T-helper 2 cell (primary cell): Measurements from ENCODE around the gene BOC.
A peak's percentile ranks its signal among the peaks of the same experiment; 100 is the strongest.

Experiments
- DNase-seq, 5 experiments: peaks; one replicate each; pipeline versions ENCODE4 v3.0.0 to v3.0.0-alpha.2; 2012 to 2022

Gene BOC

DNA sequence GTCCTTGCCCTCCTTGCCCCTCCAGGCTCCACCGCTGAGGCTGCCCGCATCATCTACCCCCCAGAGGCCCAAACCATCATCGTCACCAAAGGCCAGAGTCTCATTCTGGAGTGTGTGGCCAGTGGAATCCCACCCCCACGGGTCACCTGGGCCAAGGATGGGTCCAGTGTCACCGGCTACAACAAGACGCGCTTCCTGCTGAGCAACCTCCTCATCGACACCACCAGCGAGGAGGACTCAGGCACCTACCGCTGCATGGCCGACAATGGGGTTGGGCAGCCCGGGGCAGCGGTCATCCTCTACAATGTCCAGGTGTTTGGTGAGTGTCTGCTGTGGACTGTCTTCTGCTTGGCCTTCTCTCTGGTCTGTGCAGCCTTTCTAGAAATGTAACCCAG, 61.0 kb downstream of the BOC start:
- DNase-seq: no peak

- no peak for DNase-seq
Observed at GRCh38 chr3:113273011-113273410, 61.7 kb downstream of the BOC start.

- no peak for DNase-seq
Observed at GRCh38 chr3:113273604-113274378, 62.4 kb downstream of the BOC start.

- no peak for DNase-seq
Observed at GRCh38 chr3:113274425-113275257, 63.3 kb downstream of the BOC start.

GRCh38 chr3:113275258-113275556, 63.9 kb downstream of the BOC start:
- no peak for DNase-seq

- no peak for DNase-seq
Observed at GRCh38 chr3:113275583-113275928, 64.2 kb downstream of the BOC start.

- no peak for DNase-seq
Observed at GRCh38 chr3:113275929-113276750, 64.8 kb downstream of the BOC start.

- no peak for DNase-seq
Observed at GRCh38 chr3:113276751-113277080, 65.4 kb downstream of the BOC start.

DNA sequence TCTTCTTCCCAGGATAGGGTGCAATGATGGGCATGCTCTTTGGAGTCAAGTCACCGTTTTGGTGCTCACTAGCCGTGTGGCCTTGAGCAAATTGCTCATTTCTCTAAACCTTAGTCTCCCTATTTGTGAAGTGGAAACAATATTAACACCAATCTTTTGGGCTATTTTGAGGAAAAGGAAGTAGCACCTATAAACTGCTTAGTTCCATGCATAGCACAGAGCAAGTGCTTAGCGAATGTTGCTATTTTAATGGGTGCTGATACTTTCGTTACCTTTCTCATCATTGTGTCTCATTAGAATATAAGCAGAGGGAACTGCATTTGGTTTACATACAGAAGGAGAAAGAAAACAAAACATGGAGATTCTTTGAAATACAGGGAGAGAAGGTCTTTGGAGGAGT, 66.1 kb downstream of the BOC start:
- DNase-seq: no peak

DNA sequence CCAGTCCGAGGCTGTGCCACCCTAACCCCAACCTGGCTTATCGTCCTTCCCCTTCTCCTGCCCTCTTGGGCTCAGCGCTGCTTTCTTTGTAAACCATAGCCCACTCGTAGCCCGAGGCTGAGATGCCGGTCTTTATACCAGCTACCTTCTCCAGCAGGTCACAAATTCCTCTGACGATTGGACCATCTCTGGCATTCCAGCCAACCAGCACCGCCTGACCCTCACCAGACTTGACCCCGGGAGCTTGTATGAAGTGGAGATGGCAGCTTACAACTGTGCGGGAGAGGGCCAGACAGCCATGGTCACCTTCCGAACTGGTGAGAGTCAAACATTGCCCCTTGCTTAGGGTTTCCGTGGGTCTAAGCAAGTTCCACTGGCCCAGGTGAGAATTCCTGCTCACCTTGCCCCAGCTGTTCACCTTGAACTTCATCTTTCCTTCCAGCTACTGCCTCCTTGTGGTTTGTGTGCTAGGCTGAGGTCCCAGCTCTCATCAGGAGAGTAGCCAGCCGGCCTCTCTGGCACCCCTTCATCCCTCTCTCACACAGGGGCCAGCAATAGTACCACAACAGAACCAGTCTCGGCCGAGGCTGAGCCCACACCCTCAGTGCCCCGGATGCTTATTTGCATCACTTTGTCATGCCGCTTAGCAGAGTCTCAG, 66.7 kb downstream of the BOC start:
- no peak for DNase-seq

DNA sequence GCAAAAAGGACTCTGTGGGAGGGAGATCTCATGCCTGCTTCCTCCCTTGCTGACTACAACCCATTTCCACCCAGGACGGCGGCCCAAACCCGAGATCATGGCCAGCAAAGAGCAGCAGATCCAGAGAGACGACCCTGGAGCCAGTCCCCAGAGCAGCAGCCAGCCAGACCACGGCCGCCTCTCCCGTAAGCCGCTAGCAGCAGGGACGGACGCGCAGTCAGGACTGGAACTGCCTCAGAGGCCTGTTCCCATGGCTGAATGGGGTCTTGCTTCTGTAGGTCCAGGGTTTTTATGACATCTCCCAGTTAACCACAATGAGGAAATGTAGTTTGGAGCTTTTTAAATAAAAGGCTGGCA, 67.2 kb downstream of the BOC start:
- DNase-seq: no peak

DNA sequence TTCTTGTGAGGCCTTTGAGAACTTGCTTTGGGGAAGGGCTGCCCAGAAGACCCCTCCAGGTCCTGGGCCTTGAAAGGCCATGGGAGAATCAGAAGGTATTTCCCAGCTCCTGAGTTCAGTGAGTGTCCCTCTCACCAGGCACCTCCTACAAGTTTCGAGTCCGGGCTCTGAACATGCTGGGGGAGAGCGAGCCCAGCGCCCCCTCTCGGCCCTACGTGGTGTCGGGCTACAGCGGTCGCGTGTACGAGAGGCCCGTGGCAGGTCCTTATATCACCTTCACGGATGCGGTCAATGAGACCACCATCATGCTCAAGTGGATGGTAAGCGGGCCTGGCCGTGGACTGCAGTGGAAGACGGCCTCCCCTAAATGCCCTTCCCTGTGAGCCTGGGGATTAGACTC, 68.3 kb downstream of the BOC start:
- no peak for DNase-seq

DNA sequence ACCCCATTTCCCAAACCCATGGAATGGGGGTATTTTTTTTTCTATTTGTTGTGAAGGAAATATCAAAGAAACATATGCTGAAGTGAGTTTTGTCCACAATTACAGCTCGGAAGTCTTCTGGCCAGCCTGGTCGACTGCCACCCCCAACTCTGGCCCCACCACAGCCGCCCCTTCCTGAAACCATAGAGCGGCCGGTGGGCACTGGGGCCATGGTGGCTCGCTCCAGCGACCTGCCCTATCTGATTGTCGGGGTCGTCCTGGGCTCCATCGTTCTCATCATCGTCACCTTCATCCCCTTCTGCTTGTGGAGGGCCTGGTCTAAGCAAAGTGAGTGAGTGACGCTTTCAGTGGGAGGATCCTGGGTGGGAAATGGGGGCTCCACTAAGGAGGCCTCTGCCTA, 71.9 kb downstream of the BOC start:
- DNase-seq: no peak

GRCh38 chr3:113284453-113285050, 73.2 kb downstream of the BOC start:
- no peak for DNase-seq

DNA sequence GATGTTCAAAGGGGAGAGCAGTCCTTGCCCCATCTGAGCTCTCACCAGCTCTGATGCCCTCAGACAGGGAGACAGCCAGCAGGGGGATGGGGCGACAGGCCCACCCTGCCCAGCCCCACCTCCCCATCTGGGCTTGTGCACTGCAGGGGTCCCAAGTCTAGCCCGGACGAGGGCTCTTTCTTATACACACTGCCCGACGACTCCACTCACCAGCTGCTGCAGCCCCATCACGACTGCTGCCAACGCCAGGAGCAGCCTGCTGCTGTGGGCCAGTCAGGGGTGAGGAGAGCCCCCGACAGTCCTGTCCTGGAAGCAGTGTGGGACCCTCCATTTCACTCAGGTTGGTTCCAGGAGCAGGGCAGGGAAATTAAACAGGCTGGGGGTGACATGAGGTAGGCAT, 73.9 kb downstream of the BOC start:
- no peak for DNase-seq

GRCh38 chr3:113285741-113286140, 74.4 kb downstream of the BOC start:
- no peak for DNase-seq

DNA sequence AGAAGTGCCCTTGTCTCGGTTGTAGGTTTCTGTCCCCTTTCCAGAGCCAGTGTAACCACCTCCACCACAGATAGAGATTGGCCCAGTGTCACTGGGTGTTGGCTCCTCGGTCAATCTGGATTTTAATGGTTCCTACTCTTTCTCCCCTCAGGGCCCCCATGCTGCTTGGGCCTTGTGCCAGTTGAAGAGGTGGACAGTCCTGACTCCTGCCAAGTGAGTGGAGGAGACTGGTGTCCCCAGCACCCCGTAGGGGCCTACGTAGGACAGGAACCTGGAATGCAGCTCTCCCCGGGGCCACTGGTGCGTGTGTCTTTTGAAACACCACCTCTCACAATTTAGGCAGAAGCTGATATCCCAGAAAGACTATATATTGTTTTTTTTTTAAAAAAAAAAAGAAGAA, 75.2 kb downstream of the BOC start:
- DNase-seq: no peak

GRCh38 chr3:113287111-113287802, 75.9 kb downstream of the BOC start:
- no peak for DNase-seq

DNA sequence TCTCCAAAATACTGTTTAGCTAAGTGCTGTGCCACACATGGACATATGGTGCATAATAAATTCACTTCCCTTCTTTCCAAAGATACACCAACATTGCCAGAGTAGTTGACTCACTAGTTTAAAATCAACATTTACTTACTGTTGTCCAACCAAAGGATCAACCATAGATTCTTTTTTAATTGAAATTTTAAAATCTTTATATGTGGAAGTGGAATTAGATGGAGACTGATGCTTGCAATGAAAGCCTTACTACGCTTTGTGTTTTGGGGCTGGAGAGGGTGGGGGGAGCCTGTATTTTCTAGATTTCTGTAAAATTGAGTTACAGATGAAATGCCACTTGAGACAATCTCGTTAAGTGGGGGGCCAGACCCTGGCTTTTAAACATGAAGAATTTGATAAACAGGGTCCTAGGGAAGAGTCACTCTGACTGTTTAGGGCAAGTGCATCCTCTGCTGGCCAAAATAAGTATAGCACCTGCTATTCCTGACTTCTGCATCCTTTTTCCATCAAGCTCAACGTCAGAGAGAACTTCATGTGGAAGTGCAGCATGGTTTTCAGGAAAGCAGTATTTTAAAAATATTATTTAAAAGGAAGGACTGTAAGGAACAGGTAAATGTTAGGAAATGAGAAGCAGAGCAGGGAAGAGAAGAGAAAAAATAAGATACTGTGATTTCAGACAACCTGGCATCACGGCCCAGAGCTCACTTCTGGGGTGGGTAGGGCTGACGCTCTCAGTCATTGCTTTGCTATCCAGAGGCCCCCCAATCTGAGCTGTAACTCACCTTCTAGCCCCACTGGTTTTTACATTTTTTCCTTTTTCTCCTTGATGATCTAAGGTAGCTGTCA, 76.7 kb downstream of the BOC start:
- DNase-seq: peak in 3 of 5 experiments; percentile 6 to 38 (median 16)

DNA sequence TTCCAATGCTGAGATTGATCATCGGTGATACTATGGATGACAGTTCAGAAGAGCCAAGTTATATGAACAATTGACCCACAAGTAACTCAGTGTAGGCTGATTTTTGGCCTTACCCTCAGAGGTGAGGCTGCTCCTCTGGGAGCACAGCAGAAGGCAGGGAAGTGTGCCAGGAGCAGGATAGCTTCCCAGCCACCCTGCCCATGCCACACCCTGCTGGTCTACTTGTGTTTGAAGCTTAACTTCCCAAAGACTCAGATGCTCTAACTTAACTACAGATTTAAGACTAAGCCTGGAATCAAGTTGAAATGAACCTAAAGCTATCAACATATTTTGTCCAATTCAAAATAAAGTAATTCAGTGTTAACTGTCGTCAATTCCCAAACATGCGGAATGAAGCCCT, 77.5 kb downstream of the BOC start:
- DNase-seq: no peak

- DNase-seq: no peak
Observed at GRCh38 chr3:113291572-113291971, 80.2 kb downstream of the BOC start.
